OCI-LY7 (cell line): Measurements from ENCODE around the gene DHRS4L2. TPM values are rescaled to one million over a fixed set of nuclear protein-coding genes. Genes with fewer than 3 reads are reported as not detected.
"Not testable (repeated sequence)": the region's sequence is repeated elsewhere in the genome, so short reads cannot be mapped to it uniquely, and the experiment has no call there.

ENCODE experiments used
- BruUV-seq: library from RNA; stranded (reverse); fragments of 400-500 nt; replicated peaks from 2 replicates; lab custom pipeline; 2021; lab: Mats Ljungman, UMichigan
- CTCF ChIA-PET: fragments of 300-600 bp; sonication (Branson Sonifier 250); formaldehyde crosslinking; loops from one replicate; lab custom pipeline; 2022; ENCODE audit warnings: antibody characterized with exemption; ENCODE audit not compliant: unreplicated experiment; lab: Charles Lee
- POLR2A ChIA-PET: fragments of 300-600 bp; sonication (Branson Sonifier 250); formaldehyde crosslinking; loops from one replicate; lab custom pipeline; 2022; ENCODE audit warnings: antibody characterized with exemption; lab: Charles Lee
- DNase-seq: peaks from one replicate; pipeline ENCODE4 v3.0.0-alpha.2; 2015; ENCODE audit warnings: low spot score
- H2AFZ ChIP-seq: fragments of 200-600 bp; sonication (generic), shearing (Covaris generic); 2 replicates; pipeline ENCODE4 v1.6.1; 2014; ENCODE audit warnings: mild to moderate bottlenecking, antibody characterized with exemption, low read length, moderate library complexity
- H3K27ac ChIP-seq: fragments of 200-600 bp; sonication (generic); 2 replicates; pipeline ENCODE4 v1.5.1; 2014; ENCODE audit warnings: mixed run types, low read depth, mild to moderate bottlenecking, moderate library complexity, low read length, inconsistent platforms; ENCODE audit not compliant: poor library complexity, severe bottlenecking
- H3K36me3 ChIP-seq: fragments of 200-600 bp; sonication (generic); 2 replicates; pipeline ENCODE4 v1.6.1; 2014; ENCODE audit warnings: mild to moderate bottlenecking, antibody characterized with exemption, low read length, moderate library complexity, mixed read lengths; ENCODE audit not compliant: insufficient read depth
- H3K4me1 ChIP-seq: fragments of 200-600 bp; sonication (generic); 2 replicates; pipeline ENCODE4 v1.5.1; 2014; ENCODE audit warnings: mild to moderate bottlenecking, low read length; ENCODE audit not compliant: insufficient read depth, poor library complexity, severe bottlenecking
- H3K4me2 ChIP-seq: fragments of 200-600 bp; sonication (generic); 2 replicates; pipeline ENCODE4 v1.6.1; 2014; ENCODE audit warnings: mild to moderate bottlenecking, low read length
- H3K4me3 ChIP-seq: fragments of 200-600 bp; sonication (generic); 2 replicates; pipeline ENCODE4 v1.5.1; 2014; ENCODE audit warnings: mild to moderate bottlenecking, low read depth, low read length; ENCODE audit not compliant: poor library complexity, severe bottlenecking
- H3K79me2 ChIP-seq: fragments of 200-600 bp; sonication (generic); 2 replicates; pipeline ENCODE4 v1.6.1; 2016; ENCODE audit warnings: low read depth, mild to moderate bottlenecking, low read length, moderate library complexity, mixed read lengths; ENCODE audit not compliant: insufficient read depth
- H3K9me2 ChIP-seq: fragments of 200-600 bp; sonication (generic); 2 replicates; pipeline ENCODE4 v1.6.1; 2016; ENCODE audit warnings: mild to moderate bottlenecking, low read length, mixed read lengths; ENCODE audit not compliant: insufficient read depth
- H3K9me3 ChIP-seq: fragments of 200-600 bp; sonication (generic); 2 replicates; pipeline ENCODE4 v1.6.1; 2014; ENCODE audit warnings: mild to moderate bottlenecking, mixed run types, low read length, mixed read lengths
- H4K20me1 ChIP-seq: fragments of 200-600 bp; sonication (generic); 2 replicates; pipeline ENCODE4 v1.6.1; 2014; ENCODE audit warnings: mild to moderate bottlenecking, antibody characterized with exemption, low read length, moderate library complexity, mixed read lengths; ENCODE audit not compliant: insufficient read depth
- EZH2phosphoT487 ChIP-seq: fragments of 200-600 bp; sonication (generic); IDR thresholded peaks from 2 replicates; pipeline ENCODE4 v1.6.1; 2018; ENCODE audit warnings: low read depth, borderline replicate concordance, mild to moderate bottlenecking, mixed run types, antibody characterized with exemption, low read length, moderate library complexity, mixed read lengths
- intact Hi-C: fragments of 100-400 bp; cut with micrococcal nuclease; formaldehyde crosslinking; loops from one replicate; pipeline ENCODE4 v1.10.0; 2022; ENCODE audit not compliant: unreplicated experiment
- total RNA-seq, 2 experiments: library from RNA; depleted of rRNA in 1 of 2; stranded (reverse); fragments of >200 nt in 1 of 2; shearing (Covaris generic) in 1 of 2; gene quantifications; 2 replicates each; pipeline ENCODE4 v1.2.3, GENCODE V29; 2014 to 2022
- TF ChIP-seq, protein P1 (sequence below): fragments of 200-600 bp; sonication (generic); conservative IDR thresholded peaks from 2 replicates; pipeline ENCODE4 v1.5.1; 2014; ENCODE audit warnings: mild to moderate bottlenecking, antibody characterized with exemption, low read length, moderate library complexity, mixed read lengths

DHRS4L2 gene
- total RNA-seq, 2 experiments from 2014 or later = 18.8 to 24.2 TPM

DNA sequence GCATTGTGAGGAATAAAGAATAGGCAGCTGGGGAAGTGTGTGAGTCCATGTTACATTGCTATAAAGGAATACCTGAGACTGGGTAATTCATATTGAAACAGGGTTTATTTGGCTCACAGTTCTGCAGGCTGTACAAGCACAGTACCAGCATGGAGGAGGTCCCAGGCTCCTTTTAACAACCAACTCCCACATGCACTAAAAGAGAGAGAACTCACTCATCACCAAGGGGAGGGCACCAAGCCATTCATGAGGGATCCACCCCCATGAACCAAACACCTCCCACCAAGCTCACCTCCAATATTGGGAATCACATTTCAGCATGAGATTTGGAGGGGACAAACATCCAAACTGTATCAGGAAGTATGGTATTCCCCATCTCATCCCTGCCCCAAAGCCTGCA, 47.1 kb upstream of the DHRS4L2 start:
- intact Hi-C loops = no loop called here
- H3K27ac ChIP-seq = no peak overlapping the region
- no peaks in the 10 kb centered on the region for H3K4me1 ChIP-seq
- no peak overlapping the region for H2AFZ ChIP-seq
- no peak for DNase-seq
- no peaks in the 10 kb centered on the region for H3K9me2 ChIP-seq
- no peak overlapping the region for H3K4me2 ChIP-seq
- no TSS peak for BruUV-seq
- CTCF ChIA-PET = no interaction called here
- H4K20me1 ChIP-seq = no peaks in the 10 kb centered on the region
- no peak overlapping the region for H3K4me3 ChIP-seq
- peaks cover 4% of the 10 kb centered on the region; the same call in 1 of the 2 replicates for H3K36me3 ChIP-seq
- H3K9me3 ChIP-seq = no peaks in the 10 kb centered on the region
- no peaks in the 10 kb centered on the region for H3K79me2 ChIP-seq
- POLR2A ChIA-PET = no interaction called here
- TF ChIP-seq, protein P1, sequence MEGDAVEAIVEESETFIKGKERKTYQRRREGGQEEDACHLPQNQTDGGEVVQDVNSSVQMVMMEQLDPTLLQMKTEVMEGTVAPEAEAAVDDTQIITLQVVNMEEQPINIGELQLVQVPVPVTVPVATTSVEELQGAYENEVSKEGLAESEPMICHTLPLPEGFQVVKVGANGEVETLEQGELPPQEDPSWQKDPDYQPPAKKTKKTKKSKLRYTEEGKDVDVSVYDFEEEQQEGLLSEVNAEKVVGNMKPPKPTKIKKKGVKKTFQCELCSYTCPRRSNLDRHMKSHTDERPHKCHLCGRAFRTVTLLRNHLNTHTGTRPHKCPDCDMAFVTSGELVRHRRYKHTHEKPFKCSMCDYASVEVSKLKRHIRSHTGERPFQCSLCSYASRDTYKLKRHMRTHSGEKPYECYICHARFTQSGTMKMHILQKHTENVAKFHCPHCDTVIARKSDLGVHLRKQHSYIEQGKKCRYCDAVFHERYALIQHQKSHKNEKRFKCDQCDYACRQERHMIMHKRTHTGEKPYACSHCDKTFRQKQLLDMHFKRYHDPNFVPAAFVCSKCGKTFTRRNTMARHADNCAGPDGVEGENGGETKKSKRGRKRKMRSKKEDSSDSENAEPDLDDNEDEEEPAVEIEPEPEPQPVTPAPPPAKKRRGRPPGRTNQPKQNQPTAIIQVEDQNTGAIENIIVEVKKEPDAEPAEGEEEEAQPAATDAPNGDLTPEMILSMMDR = no peak
- no peak for TF ChIP-seq EZH2phosphoT487

DNA sequence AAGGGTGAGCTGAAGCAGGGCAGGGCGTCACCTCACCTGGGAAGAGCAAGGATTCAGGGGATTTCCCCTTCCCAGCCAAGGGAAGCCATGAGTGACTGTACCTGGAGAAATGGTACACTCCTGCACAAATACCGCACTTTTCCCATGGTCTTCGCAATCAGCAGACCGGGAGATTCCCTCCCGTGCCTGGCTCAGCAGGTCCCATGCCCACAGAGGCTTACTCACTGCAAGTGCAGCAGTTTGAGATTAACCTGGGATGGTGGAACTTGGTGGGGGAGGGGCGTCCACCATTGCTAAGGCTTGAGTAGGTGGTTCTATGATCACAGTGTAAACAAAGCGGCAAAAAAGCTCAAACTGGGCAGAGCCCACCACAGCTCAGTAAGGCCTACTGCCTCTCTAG, 46.1 kb upstream of the DHRS4L2 start:
- Histone ChIP-seq H3K9me2 (no peaks in the 10 kb centered on the region), H2AFZ (no peak overlapping the region), H3K27ac (no peak overlapping the region), H4K20me1 (no peaks in the 10 kb centered on the region), H3K79me2 (no peaks in the 10 kb centered on the region), H3K4me2 (no peak overlapping the region), H3K4me3 (no peak overlapping the region), H3K36me3 (peaks cover 4% of the 10 kb centered on the region; the same call in 1 of the 2 replicates), H3K9me3 (no peaks in the 10 kb centered on the region), H3K4me1 (no peaks in the 10 kb centered on the region)
- intact Hi-C loops = no loop called here
- CTCF ChIA-PET = interaction anchor here (1.1 kb wide), 1 partner anchor 10 kb away, joined by 3 read pairs; no protein-coding TSS in a partner anchor
- TF ChIP-seq EZH2phosphoT487 = no peak
- TF ChIP-seq, protein P1 = no peak
- DNase-seq = no peak
- no TSS peak for BruUV-seq
- POLR2A ChIA-PET = interaction anchor here (0.6 kb wide), 1 partner anchor 86 kb away, joined by 4 read pairs; no protein-coding TSS in a partner anchor

DNA sequence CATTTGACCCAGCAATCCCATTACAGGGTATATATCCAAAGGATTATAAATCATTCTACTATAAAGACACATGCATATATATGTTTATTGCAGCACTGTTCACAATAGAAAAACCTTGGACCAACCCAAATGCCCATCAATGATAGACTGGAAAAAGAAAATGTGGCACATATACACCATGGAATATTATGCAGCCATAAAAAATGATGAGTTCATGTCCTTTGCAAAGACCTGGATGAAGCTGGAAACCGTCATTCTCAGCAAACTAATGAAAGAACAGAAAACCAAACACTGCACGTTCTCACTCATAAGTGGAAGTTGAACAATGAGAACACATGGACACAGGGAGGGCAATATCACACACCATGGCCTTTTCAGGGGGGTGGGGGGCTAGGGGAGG, 39.7 kb upstream of the DHRS4L2 start:
- H3K79me2 ChIP-seq, H4K20me1 ChIP-seq, POLR2A ChIA-PET, H3K9me2 ChIP-seq, H3K4me1 ChIP-seq, H3K4me2 ChIP-seq, CTCF ChIA-PET, BruUV-seq, H3K9me3 ChIP-seq, H3K4me3 ChIP-seq, H3K27ac ChIP-seq, DNase-seq, H2AFZ ChIP-seq, intact Hi-C loops, H3K36me3 ChIP-seq: not testable (repeated sequence)
